ENCODE measurements around the gene RFNG.

RFNG gene

GRCh38 chr17:82010575-82011525 is 40.8 kb downstream of the RFNG start:
- Histone ChIP-seq H3K4me1 (ENCODE audit: control insufficient read depth, low read length) (no peaks in the 10 kb centered on the region), H4K20me1 (ENCODE audit: control insufficient read depth, insufficient read depth, low read depth, low read length) (no peaks in the 10 kb centered on the region), H3K27ac (ENCODE audit: low read depth, low read length) (no peak overlapping the region)

GRCh38 chr17:82009413-82009812 is 42.2 kb downstream of the RFNG start:
- Histone ChIP-seq H3K4me2 (ENCODE audit: low read length) (no peak overlapping the region), H3K9me2 (replicated peaks; ENCODE audit: control insufficient read depth, low read length) (no peaks in the 10 kb centered on the region)

More at GRCh38 chr17:82010575-82011525, 40.8 kb downstream of the RFNG start:
- no peaks in the 10 kb centered on the region for H3K27me3 ChIP-seq (ENCODE audit: control insufficient read depth, low read length)
- H3K4me2 ChIP-seq (ENCODE audit: low read length) = no peak overlapping the region
- no peaks in the 10 kb centered on the region for H3K9me3 ChIP-seq (ENCODE audit: control insufficient read depth, insufficient read depth, low read length)
- H3K9me2 ChIP-seq (replicated peaks; ENCODE audit: control insufficient read depth, low read length) = no peaks in the 10 kb centered on the region
- H3F3A ChIP-seq (ENCODE audit: control insufficient read depth, insufficient read depth) = no peaks in the 10 kb centered on the region
- no peaks in the 10 kb centered on the region for H3K36me3 ChIP-seq (ENCODE audit: control insufficient read depth, low read length)
- no peaks in the 10 kb centered on the region for H3K79me2 ChIP-seq (ENCODE audit: control insufficient read depth, low read length)
- no peak overlapping the region for H3K4me3 ChIP-seq (ENCODE audit: low read length)
- TF ChIP-seq EZH2phosphoT487 (IDR thresholded peaks at IDR 0.05; ENCODE audit: borderline replicate concordance, low read length) = no peak
- TF ChIP-seq CTCF (IDR thresholded peaks at IDR 0.05; ENCODE audit: low read depth, low read length, poor library complexity, severe bottlenecking) = no peak

GRCh38 chr17:82008941-82009405 is 42.6 kb downstream of the RFNG start:
- H3K79me2 ChIP-seq (ENCODE audit: control insufficient read depth, low read length) = no peaks in the 10 kb centered on the region
- no peak for TF ChIP-seq EZH2phosphoT487 (IDR thresholded peaks at IDR 0.05; ENCODE audit: borderline replicate concordance, low read length)
- TF ChIP-seq CTCF (IDR thresholded peaks at IDR 0.05; ENCODE audit: low read depth, low read length, poor library complexity, severe bottlenecking) = no peak
- H3K27me3 ChIP-seq (ENCODE audit: control insufficient read depth, low read length) = no peaks in the 10 kb centered on the region
- no peak overlapping the region for H3K4me3 ChIP-seq (ENCODE audit: low read length)
- no peak overlapping the region for H3K4me2 ChIP-seq (ENCODE audit: low read length)
- no peaks in the 10 kb centered on the region for H3K4me1 ChIP-seq (ENCODE audit: control insufficient read depth, low read length)
- H3K9me3 ChIP-seq (ENCODE audit: control insufficient read depth, insufficient read depth, low read length) = no peaks in the 10 kb centered on the region
- H3K27ac ChIP-seq (ENCODE audit: low read depth, low read length) = no peak overlapping the region
- H3K36me3 ChIP-seq (ENCODE audit: control insufficient read depth, low read length) = no peaks in the 10 kb centered on the region
- H4K20me1 ChIP-seq (ENCODE audit: control insufficient read depth, insufficient read depth, low read depth, low read length) = no peaks in the 10 kb centered on the region
- H3F3A ChIP-seq (ENCODE audit: control insufficient read depth, insufficient read depth) = no peaks in the 10 kb centered on the region
- H3K9me2 ChIP-seq (replicated peaks; ENCODE audit: control insufficient read depth, low read length) = no peaks in the 10 kb centered on the region

More at GRCh38 chr17:82009413-82009812, 42.2 kb downstream of the RFNG start:
- Histone ChIP-seq H3F3A (ENCODE audit: control insufficient read depth, insufficient read depth) (no peaks in the 10 kb centered on the region), H3K4me3 (ENCODE audit: low read length) (no peak overlapping the region), H3K79me2 (ENCODE audit: control insufficient read depth, low read length) (no peaks in the 10 kb centered on the region), H3K27me3 (ENCODE audit: control insufficient read depth, low read length) (no peaks in the 10 kb centered on the region), H3K4me1 (ENCODE audit: control insufficient read depth, low read length) (no peaks in the 10 kb centered on the region), H4K20me1 (ENCODE audit: control insufficient read depth, insufficient read depth, low read depth, low read length) (no peaks in the 10 kb centered on the region), H3K9me3 (ENCODE audit: control insufficient read depth, insufficient read depth, low read length) (no peaks in the 10 kb centered on the region), H3K36me3 (ENCODE audit: control insufficient read depth, low read length) (no peaks in the 10 kb centered on the region), H3K27ac (ENCODE audit: low read depth, low read length) (no peak overlapping the region)
- TF ChIP-seq CTCF (IDR thresholded peaks at IDR 0.05; ENCODE audit: low read depth, low read length, poor library complexity, severe bottlenecking) = no peak
